Neural cell (in vitro differentiated cells): ENCODE data around the gene FGF14.

Source experiments
- EP300 ChIP-seq: fragments of 450-650 bp; conservative IDR thresholded peaks from 2 replicates; pipeline ENCODE4 v1.6.1; 2014; ENCODE audit warnings: antibody characterized with exemption, mild to moderate bottlenecking, moderate library complexity; ENCODE audit not compliant: poor library complexity, severe bottlenecking
- EZH2 ChIP-seq: fragments of 200-600, 300-800 bp; shearing (Covaris generic), sonication (generic); IDR thresholded peaks from 2 replicates; pipeline ENCODE4 v1.6.1; 2014; ENCODE audit warnings: antibody characterized with exemption, low read length, borderline replicate concordance, mild to moderate bottlenecking; ENCODE audit not compliant: insufficient read depth, poor library complexity, severe bottlenecking
- POLR2AphosphoS5 ChIP-seq: IDR thresholded peaks from 2 replicates; pipeline ENCODE4 v1.6.1; 2012
- RAD21 ChIP-seq: fragments of 450-650 bp; conservative IDR thresholded peaks from 2 replicates; pipeline ENCODE4 v1.6.1; 2014; ENCODE audit warnings: antibody characterized with exemption, mild to moderate bottlenecking, moderate library complexity
- TF ChIP-seq, protein P1 (sequence below): fragments of 450-650 bp; IDR thresholded peaks from 2 replicates; pipeline ENCODE4 v1.5.1; 2014; ENCODE audit warnings: antibody characterized with exemption, mild to moderate bottlenecking, moderate library complexity; ENCODE audit not compliant: poor library complexity, severe bottlenecking
- TF ChIP-seq, protein P2 (sequence below): IDR thresholded peaks from 2 replicates; pipeline ENCODE4 v1.6.1; 2012; ENCODE audit warnings: borderline replicate concordance

DNA sequence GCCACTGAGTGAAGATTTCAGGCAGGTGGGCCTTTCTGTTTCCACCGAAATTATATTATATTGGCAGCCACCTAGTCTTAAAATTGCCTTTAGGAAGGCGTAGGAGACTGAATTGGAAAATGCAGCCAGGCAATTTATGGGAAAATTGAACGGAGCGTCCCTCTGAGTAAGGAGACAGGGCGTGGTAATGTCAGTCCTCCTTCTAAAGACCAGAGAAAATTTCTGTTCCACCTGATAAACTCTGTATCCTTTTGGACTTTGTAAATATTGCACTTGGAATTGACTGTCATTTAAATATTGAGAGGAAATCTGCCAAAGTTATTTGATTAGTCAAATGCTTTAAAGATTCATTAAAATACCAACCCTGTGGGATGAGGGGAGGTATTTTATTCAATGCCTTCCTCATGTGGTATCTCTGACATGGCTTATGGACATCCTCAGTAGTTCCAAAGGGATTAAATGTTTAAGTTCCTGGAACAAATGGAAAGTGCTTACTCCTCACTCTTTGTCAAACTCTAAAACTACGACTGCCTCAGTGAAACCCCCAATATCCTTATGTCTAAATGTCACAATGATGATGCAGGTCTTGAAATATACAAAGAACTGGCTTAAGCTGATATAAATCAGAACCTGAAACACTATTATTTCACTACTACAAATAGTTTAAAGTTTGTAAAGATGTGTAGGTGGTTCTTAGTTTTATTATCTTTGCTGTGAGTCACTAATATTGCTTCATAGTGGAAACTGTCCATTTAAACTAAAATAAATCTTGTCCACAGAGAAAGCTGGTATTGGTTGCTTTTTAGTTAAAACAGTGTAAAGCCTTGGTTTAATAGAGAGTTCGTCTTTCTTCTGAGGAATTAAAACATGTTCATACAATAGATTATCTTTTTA is 203.2 kb downstream of the FGF14 start:
- TF ChIP-seq EZH2 (no peak), EP300 (no peak), RAD21 (no peak), POLR2AphosphoS5 (no peak)
- TF ChIP-seq, protein P1, sequence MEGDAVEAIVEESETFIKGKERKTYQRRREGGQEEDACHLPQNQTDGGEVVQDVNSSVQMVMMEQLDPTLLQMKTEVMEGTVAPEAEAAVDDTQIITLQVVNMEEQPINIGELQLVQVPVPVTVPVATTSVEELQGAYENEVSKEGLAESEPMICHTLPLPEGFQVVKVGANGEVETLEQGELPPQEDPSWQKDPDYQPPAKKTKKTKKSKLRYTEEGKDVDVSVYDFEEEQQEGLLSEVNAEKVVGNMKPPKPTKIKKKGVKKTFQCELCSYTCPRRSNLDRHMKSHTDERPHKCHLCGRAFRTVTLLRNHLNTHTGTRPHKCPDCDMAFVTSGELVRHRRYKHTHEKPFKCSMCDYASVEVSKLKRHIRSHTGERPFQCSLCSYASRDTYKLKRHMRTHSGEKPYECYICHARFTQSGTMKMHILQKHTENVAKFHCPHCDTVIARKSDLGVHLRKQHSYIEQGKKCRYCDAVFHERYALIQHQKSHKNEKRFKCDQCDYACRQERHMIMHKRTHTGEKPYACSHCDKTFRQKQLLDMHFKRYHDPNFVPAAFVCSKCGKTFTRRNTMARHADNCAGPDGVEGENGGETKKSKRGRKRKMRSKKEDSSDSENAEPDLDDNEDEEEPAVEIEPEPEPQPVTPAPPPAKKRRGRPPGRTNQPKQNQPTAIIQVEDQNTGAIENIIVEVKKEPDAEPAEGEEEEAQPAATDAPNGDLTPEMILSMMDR: no peak
- TF ChIP-seq, protein P2, sequence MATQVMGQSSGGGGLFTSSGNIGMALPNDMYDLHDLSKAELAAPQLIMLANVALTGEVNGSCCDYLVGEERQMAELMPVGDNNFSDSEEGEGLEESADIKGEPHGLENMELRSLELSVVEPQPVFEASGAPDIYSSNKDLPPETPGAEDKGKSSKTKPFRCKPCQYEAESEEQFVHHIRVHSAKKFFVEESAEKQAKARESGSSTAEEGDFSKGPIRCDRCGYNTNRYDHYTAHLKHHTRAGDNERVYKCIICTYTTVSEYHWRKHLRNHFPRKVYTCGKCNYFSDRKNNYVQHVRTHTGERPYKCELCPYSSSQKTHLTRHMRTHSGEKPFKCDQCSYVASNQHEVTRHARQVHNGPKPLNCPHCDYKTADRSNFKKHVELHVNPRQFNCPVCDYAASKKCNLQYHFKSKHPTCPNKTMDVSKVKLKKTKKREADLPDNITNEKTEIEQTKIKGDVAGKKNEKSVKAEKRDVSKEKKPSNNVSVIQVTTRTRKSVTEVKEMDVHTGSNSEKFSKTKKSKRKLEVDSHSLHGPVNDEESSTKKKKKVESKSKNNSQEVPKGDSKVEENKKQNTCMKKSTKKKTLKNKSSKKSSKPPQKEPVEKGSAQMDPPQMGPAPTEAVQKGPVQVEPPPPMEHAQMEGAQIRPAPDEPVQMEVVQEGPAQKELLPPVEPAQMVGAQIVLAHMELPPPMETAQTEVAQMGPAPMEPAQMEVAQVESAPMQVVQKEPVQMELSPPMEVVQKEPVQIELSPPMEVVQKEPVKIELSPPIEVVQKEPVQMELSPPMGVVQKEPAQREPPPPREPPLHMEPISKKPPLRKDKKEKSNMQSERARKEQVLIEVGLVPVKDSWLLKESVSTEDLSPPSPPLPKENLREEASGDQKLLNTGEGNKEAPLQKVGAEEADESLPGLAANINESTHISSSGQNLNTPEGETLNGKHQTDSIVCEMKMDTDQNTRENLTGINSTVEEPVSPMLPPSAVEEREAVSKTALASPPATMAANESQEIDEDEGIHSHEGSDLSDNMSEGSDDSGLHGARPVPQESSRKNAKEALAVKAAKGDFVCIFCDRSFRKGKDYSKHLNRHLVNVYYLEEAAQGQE: no peak
